OCI-LY7 (cell line): Measurements from ENCODE around the gene WNT7A.

Experiments used
- EZH2phosphoT487 ChIP-seq: fragments of 200-600 bp; sonication (generic); IDR thresholded peaks from 2 replicates; pipeline ENCODE4 v1.6.1; 2018; ENCODE audit warnings: low read depth, borderline replicate concordance, mild to moderate bottlenecking, mixed run types, antibody characterized with exemption, low read length, moderate library complexity, mixed read lengths
- TF ChIP-seq, protein P1 (sequence below): fragments of 200-600 bp; sonication (generic); conservative IDR thresholded peaks from 2 replicates; pipeline ENCODE4 v1.5.1; 2014; ENCODE audit warnings: mild to moderate bottlenecking, antibody characterized with exemption, low read length, moderate library complexity, mixed read lengths

DNA sequence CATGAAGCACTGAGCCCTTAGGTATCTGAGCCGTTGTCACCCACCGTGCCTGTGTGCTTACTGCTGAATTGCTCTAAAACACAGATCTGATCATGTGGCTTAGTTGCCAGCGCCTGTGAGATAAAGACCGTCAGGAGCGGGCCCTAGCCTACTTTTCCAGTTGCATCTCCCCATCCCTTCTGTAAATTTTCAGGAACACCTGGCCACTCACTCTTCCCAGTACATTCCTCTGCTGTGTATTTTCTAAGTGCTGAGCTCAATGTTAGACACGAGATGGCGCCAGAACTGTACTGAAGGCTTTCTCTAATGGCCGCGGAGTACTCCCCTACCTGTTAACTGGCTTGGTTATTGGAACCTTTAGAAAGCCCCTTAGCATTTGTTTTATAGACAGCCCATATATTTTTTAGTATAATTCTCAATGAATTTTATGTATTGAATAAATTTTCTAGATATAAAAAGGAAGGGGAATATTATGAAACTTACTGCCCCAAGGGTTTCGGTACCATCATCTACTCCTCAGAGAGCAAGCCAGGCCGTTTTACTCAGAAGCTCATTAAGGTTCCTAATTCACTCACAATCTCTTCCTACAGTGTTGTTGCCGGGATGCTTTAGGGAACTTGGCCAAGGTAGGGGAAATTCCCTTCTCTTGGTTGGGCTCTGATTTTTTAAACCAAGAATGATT lies 16.7 kb upstream of the WNT7A start:
- TF ChIP-seq, protein P1, sequence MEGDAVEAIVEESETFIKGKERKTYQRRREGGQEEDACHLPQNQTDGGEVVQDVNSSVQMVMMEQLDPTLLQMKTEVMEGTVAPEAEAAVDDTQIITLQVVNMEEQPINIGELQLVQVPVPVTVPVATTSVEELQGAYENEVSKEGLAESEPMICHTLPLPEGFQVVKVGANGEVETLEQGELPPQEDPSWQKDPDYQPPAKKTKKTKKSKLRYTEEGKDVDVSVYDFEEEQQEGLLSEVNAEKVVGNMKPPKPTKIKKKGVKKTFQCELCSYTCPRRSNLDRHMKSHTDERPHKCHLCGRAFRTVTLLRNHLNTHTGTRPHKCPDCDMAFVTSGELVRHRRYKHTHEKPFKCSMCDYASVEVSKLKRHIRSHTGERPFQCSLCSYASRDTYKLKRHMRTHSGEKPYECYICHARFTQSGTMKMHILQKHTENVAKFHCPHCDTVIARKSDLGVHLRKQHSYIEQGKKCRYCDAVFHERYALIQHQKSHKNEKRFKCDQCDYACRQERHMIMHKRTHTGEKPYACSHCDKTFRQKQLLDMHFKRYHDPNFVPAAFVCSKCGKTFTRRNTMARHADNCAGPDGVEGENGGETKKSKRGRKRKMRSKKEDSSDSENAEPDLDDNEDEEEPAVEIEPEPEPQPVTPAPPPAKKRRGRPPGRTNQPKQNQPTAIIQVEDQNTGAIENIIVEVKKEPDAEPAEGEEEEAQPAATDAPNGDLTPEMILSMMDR = peak; percentile 95
- no peak for TF ChIP-seq EZH2phosphoT487
